Parathyroid adenoma (tissue), 2 donors: Measurements from ENCODE around the gene RGPD5.
A peak's percentile ranks its signal among the peaks of the same experiment; 100 is the strongest.
"Not testable (repeated sequence)": the region's sequence is repeated elsewhere in the genome, so short reads cannot be mapped to it uniquely, and the experiment has no call there.

ENCODE experiments used
- H2AFZ ChIP-seq: fragments of 300-600 bp; sonication (generic); one replicate; pipeline ENCODE4 v1.7.0; 2017; ENCODE audit warnings: antibody characterized with exemption, mild to moderate bottlenecking
- H3K27ac ChIP-seq: fragments of 300-600 bp; sonication (generic); one replicate; pipeline ENCODE4 v1.7.0; 2017
- H3K27me3 ChIP-seq: fragments of 300-600 bp; sonication (generic); one replicate; pipeline ENCODE4 v1.7.0; 2017; ENCODE audit warnings: low read length; ENCODE audit not compliant: control insufficient read depth, insufficient read depth
- H3K36me3 ChIP-seq: fragments of 300-600 bp; sonication (generic); one replicate; pipeline ENCODE4 v1.7.0; 2017; ENCODE audit warnings: low read length; ENCODE audit not compliant: control insufficient read depth, insufficient read depth
- H3K4me1 ChIP-seq: fragments of 300-600 bp; sonication (generic); one replicate; pipeline ENCODE4 v1.7.0; 2017; ENCODE audit warnings: control low read depth
- H3K4me2 ChIP-seq: fragments of 300-600 bp; sonication (generic); one replicate; pipeline ENCODE4 v1.7.0; 2017; ENCODE audit warnings: low read length
- H3K4me3 ChIP-seq: fragments of 300-600 bp; sonication (generic); one replicate; pipeline ENCODE4 v1.7.0; 2017; ENCODE audit warnings: low read depth, low read length
- H3K79me2 ChIP-seq: fragments of 300-600 bp; sonication (generic); one replicate; pipeline ENCODE4 v1.7.0; 2017; ENCODE audit warnings: control low read depth
- H3K9ac ChIP-seq: fragments of 300-600 bp; sonication (generic); one replicate; pipeline ENCODE4 v1.7.0; 2017; ENCODE audit warnings: mild to moderate bottlenecking
- H3K9me3 ChIP-seq: fragments of 300-600 bp; sonication (generic); one replicate; pipeline ENCODE4 v1.7.0; 2017; ENCODE audit warnings: low read length; ENCODE audit not compliant: control insufficient read depth
- donor health status: primary hyperparathyroidism.

The RGPD5 gene

GRCh38 chr2:109794074-109794737 lies at the start of gene RGPD5:
RGPD5 (plus strand) TSS chr2:109794305; CDS start chr2:109794466, 161 bp downstream.
- H2AFZ ChIP-seq, H3K9me3 ChIP-seq, H3K79me2 ChIP-seq: not testable (repeated sequence)

GRCh38 chr2:109751572-109751971 lies 42.5 kb upstream of the RGPD5 start:
- not testable (repeated sequence) for H3K79me2 ChIP-seq, H3K9ac ChIP-seq, H3K9me3 ChIP-seq, H3K36me3 ChIP-seq, H3K4me3 ChIP-seq, H3K27me3 ChIP-seq, H3K4me1 ChIP-seq, H3K4me2 ChIP-seq, H2AFZ ChIP-seq, H3K27ac ChIP-seq

More at GRCh38 chr2:109794074-109794737, at the start of gene RGPD5:
- not testable (repeated sequence) for H3K4me2 ChIP-seq, H3K4me3 ChIP-seq, H3K9ac ChIP-seq, H3K4me1 ChIP-seq, H3K27me3 ChIP-seq, H3K36me3 ChIP-seq, H3K27ac ChIP-seq

GRCh38 chr2:109757163-109757824 lies 36.8 kb upstream of the RGPD5 start:
- H3K4me2 ChIP-seq, H3K27me3 ChIP-seq, H3K4me1 ChIP-seq, H3K27ac ChIP-seq, H3K4me3 ChIP-seq, H3K9ac ChIP-seq, H3K9me3 ChIP-seq, H3K79me2 ChIP-seq, H2AFZ ChIP-seq, H3K36me3 ChIP-seq: not testable (repeated sequence)

- H3K9ac ChIP-seq, H3K27ac ChIP-seq, H3K36me3 ChIP-seq, H3K27me3 ChIP-seq, H3K4me3 ChIP-seq, H3K9me3 ChIP-seq, H2AFZ ChIP-seq, H3K79me2 ChIP-seq, H3K4me1 ChIP-seq, H3K4me2 ChIP-seq: not testable (repeated sequence)
Measured at GRCh38 chr2:109760265-109761042, 33.7 kb upstream of the RGPD5 start.

- H3K79me2 ChIP-seq, H3K36me3 ChIP-seq, H3K9ac ChIP-seq, H3K4me2 ChIP-seq, H3K9me3 ChIP-seq, H3K4me1 ChIP-seq, H3K27ac ChIP-seq, H3K4me3 ChIP-seq, H3K27me3 ChIP-seq: not testable (repeated sequence)
- H2AFZ ChIP-seq = peak overlapping the region; percentile 48
Measured at GRCh38 chr2:109761043-109761454, 33.1 kb upstream of the RGPD5 start.

- not testable (repeated sequence) for H2AFZ ChIP-seq, H3K4me3 ChIP-seq, H3K9ac ChIP-seq, H3K4me2 ChIP-seq, H3K27me3 ChIP-seq, H3K27ac ChIP-seq, H3K9me3 ChIP-seq, H3K36me3 ChIP-seq, H3K79me2 ChIP-seq, H3K4me1 ChIP-seq
Measured at GRCh38 chr2:109761976-109762375, 32.1 kb upstream of the RGPD5 start.

- H3K4me3 ChIP-seq, H3K79me2 ChIP-seq, H3K4me1 ChIP-seq, H3K27ac ChIP-seq, H3K4me2 ChIP-seq, H3K36me3 ChIP-seq, H3K9ac ChIP-seq, H3K27me3 ChIP-seq, H3K9me3 ChIP-seq, H2AFZ ChIP-seq: not testable (repeated sequence)
Measured at GRCh38 chr2:109766074-109766473, 28.0 kb upstream of the RGPD5 start.

GRCh38 chr2:109766886-109767578 lies 27.1 kb upstream of the RGPD5 start:
- H3K9me3 ChIP-seq, H3K9ac ChIP-seq, H3K4me1 ChIP-seq, H3K4me2 ChIP-seq, H3K79me2 ChIP-seq, H3K4me3 ChIP-seq, H3K36me3 ChIP-seq, H3K27me3 ChIP-seq, H2AFZ ChIP-seq, H3K27ac ChIP-seq: not testable (repeated sequence)

- H3K9ac ChIP-seq, H3K4me3 ChIP-seq, H3K9me3 ChIP-seq, H3K27me3 ChIP-seq, H3K4me2 ChIP-seq, H3K79me2 ChIP-seq, H3K27ac ChIP-seq, H3K4me1 ChIP-seq, H3K36me3 ChIP-seq, H2AFZ ChIP-seq: not testable (repeated sequence)
Measured at GRCh38 chr2:109768934-109769333, 25.2 kb upstream of the RGPD5 start.

- H3K4me1 ChIP-seq, H3K9me3 ChIP-seq, H3K79me2 ChIP-seq, H3K27ac ChIP-seq, H3K36me3 ChIP-seq, H3K4me2 ChIP-seq, H3K9ac ChIP-seq, H3K27me3 ChIP-seq, H3K4me3 ChIP-seq, H2AFZ ChIP-seq: not testable (repeated sequence)
Measured at GRCh38 chr2:109779118-109779517, 15.0 kb upstream of the RGPD5 start.
